Effector CD4-positive, alpha-beta T cell (primary cell): ENCODE data around the gene B3GALT5.

Experiments used
- DNase-seq: peaks from one replicate; pipeline ENCODE4 v3.0.0-alpha.2; 2020

B3GALT5 gene

DNA sequence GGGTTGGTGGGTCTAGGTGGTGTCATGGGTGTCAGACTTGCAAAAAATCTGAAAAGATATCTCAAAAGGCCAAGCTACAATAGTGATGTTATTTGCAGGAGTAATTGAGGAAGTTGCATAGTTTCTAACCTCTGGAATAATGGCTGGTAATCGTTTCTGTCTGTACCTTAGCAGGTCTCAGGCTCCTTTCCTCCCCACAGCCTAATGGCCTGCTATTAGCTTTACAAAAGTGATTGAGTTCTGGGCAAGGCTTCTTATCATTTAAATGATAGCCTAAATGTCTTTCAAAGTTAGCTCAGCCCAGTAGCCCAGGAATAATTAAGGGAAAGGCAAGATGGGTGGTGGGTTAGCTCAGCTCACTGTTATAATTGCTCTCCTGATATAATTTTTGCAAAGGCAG, 94.6 kb downstream of the B3GALT5 start:
- no peak for DNase-seq

DNA sequence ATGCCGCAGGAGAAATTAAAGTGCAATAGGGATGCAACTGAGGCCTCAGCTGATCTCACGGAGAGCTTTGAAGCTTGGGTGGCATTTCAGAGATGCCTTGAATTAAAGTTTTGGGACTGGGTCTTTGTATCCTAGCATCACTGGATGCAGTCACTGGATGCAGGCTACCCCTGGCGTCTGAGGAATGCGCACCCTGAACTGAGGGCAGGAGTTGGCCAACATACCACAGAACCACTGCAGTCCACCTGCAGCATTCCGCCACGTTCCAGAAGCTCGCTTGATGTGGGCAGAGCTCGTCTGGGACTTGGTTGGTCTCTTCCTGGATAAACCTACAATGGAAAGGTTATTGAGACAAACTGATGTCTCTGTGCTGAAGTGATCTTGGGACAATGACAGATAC, 98.1 kb downstream of the B3GALT5 start:
- DNase-seq = no peak

DNA sequence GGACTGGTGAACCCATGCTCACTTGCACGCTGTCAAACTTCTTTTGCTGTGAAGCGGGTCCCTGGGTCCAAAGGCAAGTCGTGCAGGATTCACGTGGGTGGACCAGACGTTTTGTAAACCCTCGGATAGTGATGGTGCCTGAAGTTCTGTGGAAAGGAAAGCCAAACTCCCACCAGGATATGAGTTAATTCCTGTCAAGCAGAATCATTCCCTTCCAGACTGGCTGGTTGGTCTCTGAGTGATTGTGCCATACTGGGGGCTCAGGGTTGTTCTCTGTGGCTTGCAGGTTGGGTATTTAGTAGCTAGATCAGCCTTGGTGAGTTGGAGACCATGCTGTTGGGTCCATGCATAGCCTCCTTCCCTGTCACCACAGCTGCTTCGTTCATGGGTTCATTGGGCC, 99.5 kb downstream of the B3GALT5 start:
- no peak for DNase-seq

DNA sequence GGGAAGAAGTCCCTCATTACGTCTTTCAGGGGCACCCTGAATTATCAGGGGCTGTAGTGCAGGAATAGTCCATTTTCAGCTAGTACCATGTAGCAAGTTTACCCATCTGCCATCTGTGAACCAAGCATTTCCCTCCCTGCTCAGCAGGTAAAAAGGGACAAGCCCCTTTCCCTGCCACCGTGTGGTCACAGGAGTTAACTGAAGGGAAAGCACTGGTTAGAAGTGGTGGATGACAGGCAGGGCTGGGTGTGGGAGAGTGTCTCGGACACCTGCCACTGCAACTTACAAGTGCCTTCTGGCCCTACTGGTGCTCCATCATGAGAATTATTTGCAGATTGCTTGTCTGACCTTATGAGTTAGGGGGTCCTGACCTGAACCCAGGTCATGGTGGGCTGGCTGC, 100.2 kb downstream of the B3GALT5 start:
- DNase-seq = no peak

DNA sequence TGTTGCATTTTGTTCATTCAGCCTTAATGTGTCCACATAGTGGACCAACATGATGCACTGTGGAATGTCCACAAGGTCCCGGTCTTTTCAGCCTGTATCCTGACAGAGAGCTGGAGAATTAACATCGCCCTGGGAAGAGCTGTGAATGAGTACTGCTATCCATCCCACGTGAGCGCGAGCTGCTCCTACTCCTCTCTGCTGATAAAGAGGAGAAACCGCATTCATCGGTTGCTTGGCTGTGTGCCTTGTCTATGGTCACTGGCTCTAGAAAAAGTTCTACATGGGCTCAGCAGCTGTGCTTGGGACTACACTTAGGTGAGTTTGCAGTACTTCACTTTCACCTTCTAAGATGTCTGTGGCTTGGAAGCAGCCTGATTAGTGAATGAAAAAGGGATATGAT, 101.2 kb downstream of the B3GALT5 start:
- DNase-seq = no peak

DNA sequence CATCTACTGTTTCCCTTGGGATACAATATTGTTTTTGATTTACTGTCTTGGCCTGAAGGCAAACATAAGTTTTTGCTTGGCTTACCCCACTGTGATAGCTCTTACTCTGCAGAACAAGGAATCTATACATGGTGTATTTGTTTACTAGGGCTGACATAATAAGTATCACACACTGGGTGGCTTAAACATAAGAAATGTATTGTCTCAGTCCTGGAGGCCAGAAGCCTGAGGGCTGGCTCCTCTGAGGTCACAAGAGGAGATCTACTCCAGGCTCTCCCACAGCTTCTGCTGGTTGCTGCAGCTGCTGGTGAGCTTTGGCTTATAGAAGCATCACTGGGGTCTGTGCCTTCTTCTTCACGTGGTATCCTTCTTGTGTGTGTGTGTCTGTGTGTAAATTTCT, 101.6 kb downstream of the B3GALT5 start:
- DNase-seq = no peak

DNA sequence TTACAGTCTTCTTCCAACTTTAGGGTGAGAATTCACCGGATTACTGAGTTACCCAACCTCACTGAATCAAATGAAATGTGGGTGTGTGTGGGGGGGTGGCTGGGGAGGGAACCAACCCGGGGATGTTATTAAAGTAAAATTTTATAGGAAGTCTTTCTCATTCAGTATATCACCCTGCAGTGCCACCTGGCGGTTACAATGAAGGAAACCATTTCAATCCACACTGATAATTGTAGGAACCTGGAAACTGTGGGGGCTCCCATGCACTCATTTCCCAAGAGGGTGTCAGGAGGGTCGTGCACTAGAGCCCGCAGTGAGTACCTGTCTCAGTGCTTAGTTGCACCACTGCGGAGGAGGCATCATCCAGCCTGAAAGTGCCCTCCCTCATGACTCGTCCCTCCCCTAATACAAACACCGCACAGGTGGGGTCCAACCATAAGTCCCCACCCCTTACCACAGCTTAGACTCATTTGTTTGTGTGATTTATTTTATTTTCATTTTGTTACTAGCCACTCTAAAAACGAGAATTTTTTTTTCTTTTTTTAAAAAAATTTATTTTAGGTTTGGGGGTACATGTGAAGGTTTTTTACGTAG, 103.2 kb downstream of the B3GALT5 start:
- DNase-seq = no peak

DNA sequence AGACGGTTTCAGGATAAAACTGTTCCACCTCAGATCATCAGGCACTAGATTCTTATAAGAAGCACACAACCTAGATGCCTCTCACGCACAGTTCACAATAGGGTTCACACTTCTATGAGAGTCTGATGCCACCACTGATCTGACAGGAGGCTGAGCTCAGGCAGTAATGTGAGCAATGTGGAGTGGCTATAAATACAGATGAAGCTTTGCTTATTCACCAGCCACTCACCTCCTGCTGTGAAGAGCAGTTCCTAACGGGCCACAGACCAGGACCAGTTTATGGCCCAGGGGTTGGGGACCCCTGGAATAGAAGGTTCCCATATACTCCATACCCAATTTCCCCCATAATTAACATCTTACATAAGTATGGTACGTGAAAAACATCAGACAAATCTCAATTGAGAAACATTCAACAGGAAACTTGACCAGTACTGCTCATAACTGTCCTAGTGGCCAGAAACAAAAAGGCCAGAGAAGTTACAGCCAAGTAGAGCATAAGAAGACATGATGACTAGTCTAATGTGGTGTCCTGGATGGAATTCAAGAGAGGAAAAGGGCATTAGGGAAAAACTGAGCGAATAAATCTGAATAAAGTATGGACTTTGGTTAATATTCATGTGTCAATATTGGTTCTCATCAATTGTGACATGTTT, 107.5 kb downstream of the B3GALT5 start:
- DNase-seq = no peak

DNA sequence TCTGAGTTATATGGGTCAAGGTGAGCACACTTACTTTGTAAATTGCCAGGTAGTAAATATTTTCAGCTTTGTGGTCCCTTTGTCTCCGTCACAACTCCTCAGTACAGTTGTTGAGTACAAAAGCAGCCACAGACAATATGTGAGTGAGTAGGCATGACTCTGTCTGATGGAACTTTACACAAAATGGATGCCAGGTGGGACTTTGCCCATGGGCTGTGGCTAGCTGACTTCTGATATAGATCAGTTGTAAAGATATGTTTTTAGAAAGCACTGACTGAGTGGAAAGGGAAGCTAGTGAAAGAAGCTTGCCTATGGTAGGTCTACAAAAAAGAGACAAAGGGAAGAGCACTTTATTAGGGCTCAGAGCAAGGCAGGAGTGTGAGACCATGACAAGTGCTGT, 109.1 kb downstream of the B3GALT5 start:
- DNase-seq = no peak
